ENCODE measurements around the gene SNAP25. TPM values are rescaled to one million over a fixed set of nuclear protein-coding genes. Genes with fewer than 3 reads are reported as not detected.
A peak's percentile ranks its signal among the peaks of the same experiment; 100 is the strongest.

The SNAP25 gene
- polyA plus RNA-seq, 1 donor = 25.6 TPM

DNA sequence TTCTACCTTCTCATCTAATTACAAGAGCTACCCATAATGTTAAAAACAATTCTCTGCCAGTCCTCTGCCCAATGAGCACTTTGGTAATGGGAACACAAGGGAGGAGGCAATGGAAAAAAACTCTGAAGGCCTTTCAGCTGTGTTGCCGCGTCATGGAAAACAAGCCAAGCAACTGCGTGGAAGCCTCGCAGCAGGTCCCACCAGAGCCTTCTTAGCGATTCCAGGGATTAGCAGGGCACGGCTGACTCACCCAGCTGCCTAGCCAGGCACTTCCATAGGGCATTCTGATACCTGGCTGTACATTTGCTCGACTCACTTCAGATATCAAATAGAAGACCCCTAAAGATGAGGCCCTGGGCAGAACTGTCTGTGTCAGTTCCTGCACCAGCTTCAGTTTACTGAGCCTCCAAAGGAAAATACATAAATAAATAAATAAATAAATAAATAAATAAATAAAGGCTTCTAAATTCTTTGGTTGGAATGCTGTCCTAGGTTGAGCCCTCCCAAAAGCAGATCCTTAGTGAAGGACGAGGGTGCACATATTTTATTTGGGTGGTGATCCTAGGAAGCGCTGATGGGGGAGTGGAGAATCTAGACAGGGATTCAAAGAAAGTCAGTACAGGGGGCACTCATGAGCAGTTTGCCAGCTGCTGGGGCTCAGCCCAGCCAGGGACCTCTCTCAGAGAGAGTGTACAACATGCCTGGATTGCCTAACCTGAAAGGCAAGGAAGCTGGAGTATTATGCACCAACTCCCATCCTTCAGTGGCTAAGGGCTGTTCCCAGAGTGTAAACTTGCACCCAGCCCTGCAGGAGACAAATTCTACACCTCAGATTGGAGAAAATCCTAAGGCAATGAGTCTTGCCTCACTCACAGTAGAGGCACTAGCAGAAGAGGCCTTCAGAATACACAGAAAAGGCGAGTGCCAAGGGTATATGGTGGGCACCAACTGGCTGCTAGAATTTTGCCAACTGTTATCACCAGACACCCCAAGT is 18.2 kb downstream of the SNAP25 start:
- H3K27ac ChIP-seq (ENCODE audit: low read length) = no peak overlapping the region
- no CpG with 5 or more reads among the region's 10 CpGs for WGBS (ENCODE audit: insufficient coverage, low lambda C conversion rate)
- H3K9me3 ChIP-seq (ENCODE audit: control insufficient read depth, low read depth, low read length) = no peaks in the 10 kb centered on the region

DNA sequence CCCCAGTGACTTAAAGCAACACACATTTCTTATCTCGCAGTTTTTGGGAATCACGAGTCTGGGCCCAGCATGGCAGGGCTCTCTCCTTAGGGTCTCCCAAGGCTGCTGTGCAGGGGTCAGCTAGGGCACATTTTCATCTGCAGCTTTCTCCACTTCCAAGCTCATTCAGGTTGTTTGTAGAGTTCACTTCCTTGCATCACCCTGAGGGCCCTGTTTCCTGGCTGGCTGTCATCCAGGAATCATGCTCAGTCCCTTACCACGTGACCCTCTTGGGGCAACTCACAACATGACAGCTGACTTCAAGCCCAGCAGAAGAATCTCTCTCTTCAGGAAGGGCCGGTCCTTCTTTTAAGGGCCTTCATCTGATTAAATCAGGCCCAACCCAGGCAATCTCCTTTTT is 21.3 kb downstream of the SNAP25 start:
- H3K9me3 ChIP-seq (ENCODE audit: control insufficient read depth, low read depth, low read length) = no peaks in the 10 kb centered on the region
- no peaks in the 10 kb centered on the region for H3K4me1 ChIP-seq (ENCODE audit: control insufficient read depth, insufficient read depth, low read length)
- WGBS (ENCODE audit: insufficient coverage, low lambda C conversion rate) = no CpG with 5 or more reads among the region's 4 CpGs
- H3K27ac ChIP-seq (ENCODE audit: low read length) = no peak overlapping the region
- no peaks in the 10 kb centered on the region for H3K27me3 ChIP-seq (ENCODE audit: control insufficient read depth, insufficient read depth, low read length)
- peak; percentile 57 to 75 for DNase-seq
- H3K36me3 ChIP-seq (ENCODE audit: control insufficient read depth, insufficient read depth, low read length) = no peaks in the 10 kb centered on the region
- H3K4me3 ChIP-seq (ENCODE audit: low read length) = no peak overlapping the region

More for the DNA sequence above, 18.2 kb downstream of the SNAP25 start:
- H3K36me3 ChIP-seq (ENCODE audit: control insufficient read depth, insufficient read depth, low read length) = no peaks in the 10 kb centered on the region
- H3K4me1 ChIP-seq (ENCODE audit: control insufficient read depth, insufficient read depth, low read length) = no peaks in the 10 kb centered on the region
- H3K27me3 ChIP-seq (ENCODE audit: control insufficient read depth, insufficient read depth, low read length) = no peaks in the 10 kb centered on the region
- no peak for DNase-seq
- no peak overlapping the region for H3K4me3 ChIP-seq (ENCODE audit: low read length)

DNA sequence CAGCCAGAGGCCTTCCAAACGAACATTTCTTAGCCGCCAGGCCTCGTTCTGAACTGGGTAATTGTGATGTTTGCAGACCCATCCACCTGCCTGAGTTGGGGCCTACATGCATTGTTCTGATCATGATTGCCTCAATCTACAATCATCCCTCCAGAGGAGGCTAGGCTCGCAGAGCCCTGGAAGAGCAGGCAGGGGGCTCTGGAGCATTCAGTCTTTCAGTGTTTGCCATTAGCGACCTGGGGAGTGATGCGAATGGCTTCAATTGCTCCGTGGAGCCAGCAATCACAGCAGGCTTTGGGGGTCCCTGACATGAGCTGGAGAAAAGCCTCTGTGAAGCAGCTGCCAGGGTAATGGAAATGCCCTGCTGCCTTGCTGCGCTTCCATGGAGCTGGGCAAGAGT is 22.0 kb downstream of the SNAP25 start:
- no peaks in the 10 kb centered on the region for H3K36me3 ChIP-seq (ENCODE audit: control insufficient read depth, insufficient read depth, low read length)
- H3K27ac ChIP-seq (ENCODE audit: low read length) = no peak overlapping the region
- no peaks in the 10 kb centered on the region for H3K9me3 ChIP-seq (ENCODE audit: control insufficient read depth, low read depth, low read length)
- no peak for DNase-seq
- no peaks in the 10 kb centered on the region for H3K27me3 ChIP-seq (ENCODE audit: control insufficient read depth, insufficient read depth, low read length)
- H3K4me3 ChIP-seq (ENCODE audit: low read length) = no peak overlapping the region
- WGBS (ENCODE audit: insufficient coverage, low lambda C conversion rate) = no CpG with 5 or more reads among the region's 8 CpGs
- H3K4me1 ChIP-seq (ENCODE audit: control insufficient read depth, insufficient read depth, low read length) = no peaks in the 10 kb centered on the region

DNA sequence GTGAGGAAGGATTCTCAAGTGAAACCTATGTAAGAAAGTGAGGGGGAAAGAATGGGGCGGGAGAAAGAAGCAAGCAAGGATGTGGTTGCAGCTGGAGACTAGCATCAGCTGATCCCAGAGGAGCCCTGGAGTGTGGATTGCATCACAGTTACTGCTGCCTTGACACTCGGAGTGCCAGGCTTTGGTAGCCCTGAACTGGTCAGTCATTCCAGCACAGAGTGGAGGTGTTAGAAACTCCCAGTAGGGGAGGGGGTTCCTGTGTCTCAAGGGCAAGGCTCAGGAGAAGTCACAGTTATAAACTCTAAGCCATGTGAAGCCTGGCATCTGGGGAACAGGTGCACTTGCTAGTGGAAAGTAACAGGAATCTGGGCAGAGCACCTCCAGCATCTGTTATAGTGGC is 23.5 kb downstream of the SNAP25 start:
- Histone ChIP-seq H3K4me3 (ENCODE audit: low read length) (no peak overlapping the region), H3K9me3 (ENCODE audit: control insufficient read depth, low read depth, low read length) (no peaks in the 10 kb centered on the region), H3K27me3 (ENCODE audit: control insufficient read depth, insufficient read depth, low read length) (no peaks in the 10 kb centered on the region), H3K36me3 (ENCODE audit: control insufficient read depth, insufficient read depth, low read length) (no peaks in the 10 kb centered on the region), H3K27ac (ENCODE audit: low read length) (no peak overlapping the region), H3K4me1 (ENCODE audit: control insufficient read depth, insufficient read depth, low read length) (no peaks in the 10 kb centered on the region)
- no CpG with 5 or more reads among the region's 2 CpGs for WGBS (ENCODE audit: insufficient coverage, low lambda C conversion rate)
- DNase-seq = no peak

DNA sequence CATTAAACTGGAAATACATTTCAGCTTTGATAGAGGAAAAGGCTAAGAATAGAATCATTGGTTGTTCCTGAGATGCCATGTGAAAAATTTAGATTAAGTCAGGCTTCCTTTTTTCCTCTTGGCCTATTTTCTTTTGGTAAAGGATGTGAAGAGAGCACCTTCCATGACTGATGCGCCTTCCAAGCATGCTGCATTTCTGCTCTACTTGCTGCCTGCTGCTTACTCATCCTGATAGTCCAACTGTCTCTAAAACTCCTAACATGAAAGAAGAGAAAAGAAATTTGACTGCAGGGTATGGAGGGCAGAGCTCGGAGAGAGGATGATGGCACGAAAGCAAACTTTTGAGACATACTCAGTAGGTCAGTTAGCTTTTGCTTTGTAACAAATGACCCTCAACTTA is 28.8 kb downstream of the SNAP25 start:
- no CpG with 5 or more reads among the region's 3 CpGs for WGBS (ENCODE audit: insufficient coverage, low lambda C conversion rate)
- H3K4me1 ChIP-seq (ENCODE audit: control insufficient read depth, insufficient read depth, low read length) = no peaks in the 10 kb centered on the region
- H3K4me3 ChIP-seq (ENCODE audit: low read length) = no peak overlapping the region
- no peak for DNase-seq
- no peaks in the 10 kb centered on the region for H3K36me3 ChIP-seq (ENCODE audit: control insufficient read depth, insufficient read depth, low read length)
- no peak overlapping the region for H3K27ac ChIP-seq (ENCODE audit: low read length)
- no peaks in the 10 kb centered on the region for H3K27me3 ChIP-seq (ENCODE audit: control insufficient read depth, insufficient read depth, low read length)
- H3K9me3 ChIP-seq (ENCODE audit: control insufficient read depth, low read depth, low read length) = no peaks in the 10 kb centered on the region

DNA sequence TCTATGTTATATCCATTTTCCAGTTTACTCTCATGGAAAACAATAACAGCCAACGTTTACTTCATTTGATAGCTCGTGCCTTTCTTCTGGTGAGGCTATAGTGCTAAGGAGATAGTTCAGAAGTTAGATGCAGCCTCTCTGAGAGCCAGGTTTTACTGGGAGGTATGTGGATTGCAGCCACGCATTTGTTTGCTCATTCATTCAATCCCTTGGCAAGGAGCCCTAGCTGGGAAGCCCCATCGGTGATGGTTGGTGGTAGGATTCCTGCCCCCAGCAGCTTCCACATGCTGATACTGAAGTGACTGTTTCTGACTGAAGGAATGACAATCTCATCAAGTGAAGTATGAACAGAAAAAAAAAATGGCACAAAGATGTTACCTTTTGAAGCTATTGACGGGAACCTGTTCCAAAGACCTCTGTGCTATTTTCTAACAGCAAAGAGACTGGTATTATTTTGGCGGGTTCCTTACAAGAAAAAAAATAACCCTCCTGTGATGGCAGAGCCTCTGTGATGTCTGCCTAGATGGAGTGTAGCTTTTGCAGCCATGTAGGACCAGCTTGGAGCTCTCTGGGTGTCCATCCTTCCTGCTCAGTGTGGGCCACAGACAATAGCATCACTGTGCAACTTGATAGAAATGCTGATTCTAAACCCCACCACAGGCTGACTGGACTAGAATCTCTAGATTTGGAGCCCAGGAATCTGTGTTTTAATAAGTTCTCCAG is 30.6 kb downstream of the SNAP25 start:
- WGBS (ENCODE audit: insufficient coverage, low lambda C conversion rate) = 100% methylated on average over 1 of the region's 6 CpGs
- no peaks in the 10 kb centered on the region for H3K27me3 ChIP-seq (ENCODE audit: control insufficient read depth, insufficient read depth, low read length)
- no peaks in the 10 kb centered on the region for H3K36me3 ChIP-seq (ENCODE audit: control insufficient read depth, insufficient read depth, low read length)
- H3K27ac ChIP-seq (ENCODE audit: low read length) = no peak overlapping the region
- H3K4me1 ChIP-seq (ENCODE audit: control insufficient read depth, insufficient read depth, low read length) = no peaks in the 10 kb centered on the region
- no peak overlapping the region for H3K4me3 ChIP-seq (ENCODE audit: low read length)
- no peak for DNase-seq
- H3K9me3 ChIP-seq (ENCODE audit: control insufficient read depth, low read depth, low read length) = no peaks in the 10 kb centered on the region

DNA sequence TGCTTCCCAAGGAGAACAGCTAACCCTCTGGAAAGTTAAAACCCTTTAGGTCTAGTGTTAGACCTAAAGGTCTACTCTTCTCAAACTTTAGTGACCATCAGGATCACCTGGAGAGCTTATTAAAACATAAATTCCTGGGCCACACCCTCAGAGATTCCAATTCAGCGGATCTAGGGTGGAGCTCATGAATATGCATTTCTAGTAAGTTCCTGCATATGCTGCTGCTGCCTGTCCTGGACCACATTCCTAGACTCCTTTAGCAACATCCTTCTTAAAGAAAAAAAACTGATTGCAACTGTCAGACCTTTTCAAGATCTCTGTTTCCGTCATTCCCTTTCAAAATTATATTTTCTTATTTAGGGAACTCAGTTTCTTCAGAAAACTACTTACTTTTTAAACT is 31.2 kb downstream of the SNAP25 start:
- H3K27ac ChIP-seq (ENCODE audit: low read length) = no peak overlapping the region
- H3K36me3 ChIP-seq (ENCODE audit: control insufficient read depth, insufficient read depth, low read length) = no peaks in the 10 kb centered on the region
- H3K4me3 ChIP-seq (ENCODE audit: low read length) = no peak overlapping the region
- no peaks in the 10 kb centered on the region for H3K4me1 ChIP-seq (ENCODE audit: control insufficient read depth, insufficient read depth, low read length)
- no peaks in the 10 kb centered on the region for H3K9me3 ChIP-seq (ENCODE audit: control insufficient read depth, low read depth, low read length)
- H3K27me3 ChIP-seq (ENCODE audit: control insufficient read depth, insufficient read depth, low read length) = no peaks in the 10 kb centered on the region
- no peak for DNase-seq
- WGBS (ENCODE audit: insufficient coverage, low lambda C conversion rate) = 100% methylated on average over 1 of the region's 2 CpGs

DNA sequence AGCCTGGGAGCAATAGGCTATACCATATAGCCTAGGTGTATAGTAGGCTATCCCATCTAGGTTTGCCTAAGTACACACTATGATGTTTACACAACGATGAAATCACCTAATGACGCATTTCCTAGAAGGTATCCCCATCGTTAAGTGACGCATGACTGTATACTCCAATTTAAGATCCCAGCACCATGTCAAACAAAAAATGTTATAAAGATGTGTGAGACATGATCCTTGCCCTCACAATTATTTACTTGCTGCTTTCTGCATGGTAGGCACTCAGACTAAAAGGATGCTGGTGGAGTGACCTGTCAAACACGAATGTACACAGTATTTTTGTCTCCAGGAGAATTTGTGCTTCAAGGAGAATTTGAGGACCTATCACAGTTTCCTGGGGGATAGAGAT is 32.3 kb downstream of the SNAP25 start:
- Histone ChIP-seq H3K4me1 (ENCODE audit: control insufficient read depth, insufficient read depth, low read length) (no peaks in the 10 kb centered on the region), H3K4me3 (ENCODE audit: low read length) (no peak overlapping the region), H3K27ac (ENCODE audit: low read length) (no peak overlapping the region), H3K36me3 (ENCODE audit: control insufficient read depth, insufficient read depth, low read length) (no peaks in the 10 kb centered on the region), H3K9me3 (ENCODE audit: control insufficient read depth, low read depth, low read length) (no peaks in the 10 kb centered on the region), H3K27me3 (ENCODE audit: control insufficient read depth, insufficient read depth, low read length) (no peaks in the 10 kb centered on the region)
- 100% methylated on average over 1 of the region's 5 CpGs for WGBS (ENCODE audit: insufficient coverage, low lambda C conversion rate)
- peak in 1 of 2 donors; percentile 28 for DNase-seq

DNA sequence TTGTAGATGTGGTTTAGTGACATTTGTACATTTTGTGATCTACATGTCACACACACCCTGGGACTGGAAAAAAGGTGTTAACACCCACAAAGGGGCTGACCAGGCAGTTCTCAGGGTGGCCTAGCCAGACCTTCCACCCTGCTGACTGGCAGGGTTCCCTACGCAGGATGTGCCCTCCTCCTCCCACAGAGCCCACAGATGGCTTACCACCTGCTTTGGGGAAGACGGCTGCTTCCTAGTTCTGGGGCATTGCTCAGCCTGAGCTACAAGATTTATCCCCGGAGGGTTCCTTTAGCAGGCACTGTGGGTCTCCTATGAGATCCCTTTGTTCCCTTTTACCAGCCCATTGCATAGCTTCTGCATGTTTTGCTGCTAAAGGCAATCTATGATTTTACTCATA is 35.1 kb downstream of the SNAP25 start:
- Histone ChIP-seq H3K4me3 (ENCODE audit: low read length) (no peak overlapping the region), H3K27ac (ENCODE audit: low read length) (no peak overlapping the region), H3K9me3 (ENCODE audit: control insufficient read depth, low read depth, low read length) (no peaks in the 10 kb centered on the region), H3K36me3 (ENCODE audit: control insufficient read depth, insufficient read depth, low read length) (no peaks in the 10 kb centered on the region), H3K4me1 (ENCODE audit: control insufficient read depth, insufficient read depth, low read length) (no peaks in the 10 kb centered on the region), H3K27me3 (ENCODE audit: control insufficient read depth, insufficient read depth, low read length) (no peaks in the 10 kb centered on the region)
- no peak for DNase-seq
- no CpG with 5 or more reads among the region's 3 CpGs for WGBS (ENCODE audit: insufficient coverage, low lambda C conversion rate)

DNA sequence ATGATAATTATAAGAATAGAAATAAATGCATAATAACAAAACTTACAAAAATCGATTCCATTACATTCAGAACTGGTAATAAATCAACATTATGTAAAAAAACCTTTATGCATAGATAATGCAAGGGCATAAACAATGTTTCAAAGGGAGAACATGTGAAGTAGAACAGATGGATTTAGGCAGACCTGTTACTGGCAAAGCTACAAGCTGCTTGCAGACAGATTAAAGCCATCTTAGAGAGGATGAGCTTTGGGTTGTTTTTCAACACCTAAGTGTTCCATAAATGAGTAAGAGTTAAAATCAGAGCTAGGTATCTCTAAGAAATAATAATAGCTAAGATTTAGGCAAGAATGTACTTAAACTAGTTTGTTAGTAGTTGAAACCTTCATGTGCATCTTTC is 37.2 kb downstream of the SNAP25 start:
- WGBS (ENCODE audit: insufficient coverage, low lambda C conversion rate) = no CpG with 5 or more reads among the region's 1 CpG
- DNase-seq = no peak
- Histone ChIP-seq H3K4me3 (ENCODE audit: low read length) (no peak overlapping the region), H3K27me3 (ENCODE audit: control insufficient read depth, insufficient read depth, low read length) (no peaks in the 10 kb centered on the region), H3K9me3 (ENCODE audit: control insufficient read depth, low read depth, low read length) (no peaks in the 10 kb centered on the region), H3K36me3 (ENCODE audit: control insufficient read depth, insufficient read depth, low read length) (no peaks in the 10 kb centered on the region), H3K4me1 (ENCODE audit: control insufficient read depth, insufficient read depth, low read length) (no peaks in the 10 kb centered on the region), H3K27ac (ENCODE audit: low read length) (no peak overlapping the region)

Data from large intestine (tissue), 3 donors.